ENCODE data around the gene APOC3.

Gene APOC3

GRCh38 chr11:116821050-116821918 is 8.4 kb upstream of the APOC3 start:
- H3K4me1 Mint-ChIP-seq = no peaks in the 10 kb centered on the region
- H3K9me3 Mint-ChIP-seq = no peaks in the 10 kb centered on the region
- H3K27ac Mint-ChIP-seq = no peak overlapping the region
- no peaks in the 10 kb centered on the region for H3K27me3 Mint-ChIP-seq
- H3K4me3 Mint-ChIP-seq = no peak overlapping the region
- no peaks in the 10 kb centered on the region for H3K36me3 Mint-ChIP-seq

GRCh38 chr11:116822575-116822974 is 7.1 kb upstream of the APOC3 start:
- H3K36me3 Mint-ChIP-seq = no peaks in the 10 kb centered on the region
- no peaks in the 10 kb centered on the region for H3K9me3 Mint-ChIP-seq
- no peak overlapping the region for H3K4me3 Mint-ChIP-seq
- H3K4me1 Mint-ChIP-seq = no peaks in the 10 kb centered on the region
- H3K27ac Mint-ChIP-seq = no peak overlapping the region
- H3K27me3 Mint-ChIP-seq = no peaks in the 10 kb centered on the region

- no peaks in the 10 kb centered on the region for H3K27me3 Mint-ChIP-seq
- H3K27ac Mint-ChIP-seq = no peak within 1 kb of the TSS
- no peaks in the 10 kb centered on the region for H3K9me3 Mint-ChIP-seq
- no peak within 1 kb of the TSS for H3K4me3 Mint-ChIP-seq
- no peaks in the 10 kb centered on the region for H3K36me3 Mint-ChIP-seq
- H3K4me1 Mint-ChIP-seq = no peaks in the 10 kb centered on the region
These were observed 6.5 kb upstream of the APOC3 start, which contains the start of gene APOA4 for GRCh38 chr11:116823031-116823843. Gene APOA4 (minus strand): TSS chr11:116823304. CDS start chr11:116823191, 113 bp downstream.

GRCh38 chr11:116825434-116825833 is 4.3 kb upstream of the APOC3 start:
- H3K27ac Mint-ChIP-seq = no peak overlapping the region
- H3K27me3 Mint-ChIP-seq = no peaks in the 10 kb centered on the region
- no peaks in the 10 kb centered on the region for H3K4me1 Mint-ChIP-seq
- no peak overlapping the region for H3K4me3 Mint-ChIP-seq
- no peaks in the 10 kb centered on the region for H3K9me3 Mint-ChIP-seq
- no peaks in the 10 kb centered on the region for H3K36me3 Mint-ChIP-seq

GRCh38 chr11:116825854-116826750 is 3.6 kb upstream of the APOC3 start:
- Mint-ChIP-seq H3K27ac (no peak overlapping the region), H3K4me1 (no peaks in the 10 kb centered on the region)

GRCh38 chr11:116826751-116827431 is 2.8 kb upstream of the APOC3 start:
- Mint-ChIP-seq H3K27me3 (no peaks in the 10 kb centered on the region), H3K27ac (no peak overlapping the region), H3K36me3 (no peaks in the 10 kb centered on the region), H3K4me1 (no peaks in the 10 kb centered on the region), H3K9me3 (no peaks in the 10 kb centered on the region), H3K4me3 (no peak overlapping the region)

More at GRCh38 chr11:116825854-116826750, 3.6 kb upstream of the APOC3 start:
- no peaks in the 10 kb centered on the region for H3K27me3 Mint-ChIP-seq
- no peaks in the 10 kb centered on the region for H3K9me3 Mint-ChIP-seq
- no peak overlapping the region for H3K4me3 Mint-ChIP-seq
- no peaks in the 10 kb centered on the region for H3K36me3 Mint-ChIP-seq

GRCh38 chr11:116827461-116827860 is 2.2 kb upstream of the APOC3 start:
- Mint-ChIP-seq H3K27ac (no peak overlapping the region), H3K4me1 (no peaks in the 10 kb centered on the region), H3K4me3 (no peak overlapping the region), H3K36me3 (no peaks in the 10 kb centered on the region), H3K27me3 (no peaks in the 10 kb centered on the region), H3K9me3 (no peaks in the 10 kb centered on the region)

GRCh38 chr11:116828632-116829524 is 829 bp upstream of the APOC3 start:
- Mint-ChIP-seq H3K4me1 (no peaks in the 10 kb centered on the region), H3K4me3 (no peak overlapping the region), H3K27me3 (no peaks in the 10 kb centered on the region), H3K9me3 (no peaks in the 10 kb centered on the region), H3K27ac (no peak overlapping the region), H3K36me3 (no peaks in the 10 kb centered on the region)

GRCh38 chr11:116830184-116830912 is 641 bp downstream of the APOC3 start:
- Mint-ChIP-seq H3K27ac (no peak overlapping the region), H3K27me3 (no peaks in the 10 kb centered on the region), H3K36me3 (no peaks in the 10 kb centered on the region), H3K9me3 (no peaks in the 10 kb centered on the region), H3K4me3 (no peak overlapping the region), H3K4me1 (peaks cover 4% of the 10 kb centered on the region)

- H3K9me3 Mint-ChIP-seq = no peaks in the 10 kb centered on the region
- H3K4me3 Mint-ChIP-seq = no peak overlapping the region
- no peaks in the 10 kb centered on the region for H3K27me3 Mint-ChIP-seq
- no peaks in the 10 kb centered on the region for H3K36me3 Mint-ChIP-seq
- peaks cover 12% of the 10 kb centered on the region for H3K4me1 Mint-ChIP-seq
- H3K27ac Mint-ChIP-seq = no peak overlapping the region
These were observed 2.2 kb downstream of the APOC3 start for GRCh38 chr11:116831790-116832349.

GRCh38 chr11:116832350-116833290 is 2.9 kb downstream of the APOC3 start:
- no peaks in the 10 kb centered on the region for H3K27me3 Mint-ChIP-seq
- H3K4me3 Mint-ChIP-seq = no peak overlapping the region
- no peaks in the 10 kb centered on the region for H3K36me3 Mint-ChIP-seq
- H3K4me1 Mint-ChIP-seq = peaks cover 12% of the 10 kb centered on the region
- H3K27ac Mint-ChIP-seq = no peak overlapping the region
- no peaks in the 10 kb centered on the region for H3K9me3 Mint-ChIP-seq

GRCh38 chr11:116833491-116833815 is 3.7 kb downstream of the APOC3 start:
- H3K27me3 Mint-ChIP-seq = no peaks in the 10 kb centered on the region
- H3K9me3 Mint-ChIP-seq = no peaks in the 10 kb centered on the region
- peaks cover 12% of the 10 kb centered on the region for H3K4me1 Mint-ChIP-seq
- H3K4me3 Mint-ChIP-seq = no peak overlapping the region
- H3K27ac Mint-ChIP-seq = no peak overlapping the region
- H3K36me3 Mint-ChIP-seq = no peaks in the 10 kb centered on the region

Data from activated naive CD4-positive, alpha-beta T cell treated with anti-CD3 and anti-CD28 coated beads, Interleukin-2, amount 50 U/mL, for 24 hours (primary cell).